ENCODE data around the gene CCDC88A. TPM values are rescaled to one million over a fixed set of nuclear protein-coding genes. Genes with fewer than 3 reads are reported as not detected.

Gene CCDC88A
- total and polyA plus RNA-seq, 4 donors: 4.0 to 31.0 (median 15.5) TPM

GRCh38 chr2:55459279-55459678 is 39.6 kb upstream of the CCDC88A start:
- Histone ChIP-seq H3K27me3 (ENCODE audit: control insufficient read depth in 4 of 4, insufficient read depth in 4 of 4, low read length in 3 of 4) (no peaks in the 10 kb centered on the region), H3K9me3 (ENCODE audit: control insufficient read depth in 4 of 4, low read length in 3 of 4) (no peaks in the 10 kb centered on the region), H3K36me3 (ENCODE audit: control insufficient read depth in 4 of 4, insufficient read depth in 3 of 4, low read depth in 1 of 4, low read length in 3 of 4) (no peaks in the 10 kb centered on the region), H3K4me3 (ENCODE audit: low read depth in 1 of 3, low read length in 3 of 3) (no peak overlapping the region), H3K4me1 (ENCODE audit: control insufficient read depth in 4 of 4, insufficient read depth in 4 of 4, low read length in 3 of 4) (no peaks in the 10 kb centered on the region), H3K27ac (ENCODE audit: low read depth in 1 of 2, low read length in 2 of 2) (no peak overlapping the region), H3K9ac (ENCODE audit: low read depth in 1 of 2, low read length in 2 of 2) (no peak overlapping the region)
- DNase-seq (ENCODE audit: low spot score): no peak
- TF ChIP-seq, protein P1, sequence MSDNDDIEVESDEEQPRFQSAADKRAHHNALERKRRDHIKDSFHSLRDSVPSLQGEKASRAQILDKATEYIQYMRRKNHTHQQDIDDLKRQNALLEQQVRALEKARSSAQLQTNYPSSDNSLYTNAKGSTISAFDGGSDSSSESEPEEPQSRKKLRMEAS (IDR thresholded peaks at IDR 0.05): no peak
- no peak for TF ChIP-seq RXRA (IDR thresholded peaks at IDR 0.05)
- TF ChIP-seq REST (IDR thresholded peaks at IDR 0.05): no peak
- TF ChIP-seq GABPA (IDR thresholded peaks at IDR 0.05 in 1 of 2, conservative IDR thresholded peaks at IDR 0.05 in 1 of 2): no peak
- TF ChIP-seq SP1 (IDR thresholded peaks at IDR 0.05): no peak
- no peak for TF ChIP-seq JUND (IDR thresholded peaks at IDR 0.05)
- 81% methylated on average over 3 of the region's 3 CpGs for WGBS

GRCh38 chr2:55454121-55454520 is 34.5 kb upstream of the CCDC88A start:
- no peak for DNase-seq (ENCODE audit: low spot score)
- H3K4me3 ChIP-seq (ENCODE audit: low read depth in 1 of 3, low read length in 3 of 3): no peak overlapping the region
- 90% methylated on average over 5 of the region's 5 CpGs for WGBS
- H3K4me1 ChIP-seq (ENCODE audit: control insufficient read depth in 4 of 4, insufficient read depth in 4 of 4, low read length in 3 of 4): no peaks in the 10 kb centered on the region
- no peaks in the 10 kb centered on the region for H3K36me3 ChIP-seq (ENCODE audit: control insufficient read depth in 4 of 4, insufficient read depth in 3 of 4, low read depth in 1 of 4, low read length in 3 of 4)
- no peaks in the 10 kb centered on the region for H3K9me3 ChIP-seq (ENCODE audit: control insufficient read depth in 4 of 4, low read length in 3 of 4)
- TF ChIP-seq, protein P1 (IDR thresholded peaks at IDR 0.05): no peak
- TF ChIP-seq NR2F2 (IDR thresholded peaks at IDR 0.05) (no peak), RAD21 (IDR thresholded peaks at IDR 0.05) (no peak), CTCF (IDR thresholded peaks at IDR 0.05; ENCODE audit: low read depth, low read length, missing input control) (no peak), REST (IDR thresholded peaks at IDR 0.05) (no peak), TAF1 (conservative IDR thresholded peaks at IDR 0.05) (no peak), EGR1 (IDR thresholded peaks at IDR 0.05; ENCODE audit: low read depth in 2 of 2) (no peak), FOXA1 (IDR thresholded peaks at IDR 0.05) (no peak), HNF4G (IDR thresholded peaks at IDR 0.05) (no peak), GABPA (IDR thresholded peaks at IDR 0.05 in 1 of 2, conservative IDR thresholded peaks at IDR 0.05 in 1 of 2) (no peak), YY1 (IDR thresholded peaks at IDR 0.05) (no peak), ZBTB33 (IDR thresholded peaks at IDR 0.05) (no peak), RXRA (IDR thresholded peaks at IDR 0.05) (no peak), SP1 (IDR thresholded peaks at IDR 0.05) (no peak), FOXA2 (IDR thresholded peaks at IDR 0.05) (no peak)
- no peak overlapping the region for H3K27ac ChIP-seq (ENCODE audit: low read depth in 1 of 2, low read length in 2 of 2)
- no peak overlapping the region for H3K9ac ChIP-seq (ENCODE audit: low read depth in 1 of 2, low read length in 2 of 2)
- H3K27me3 ChIP-seq (ENCODE audit: control insufficient read depth in 4 of 4, insufficient read depth in 4 of 4, low read length in 3 of 4): no peaks in the 10 kb centered on the region
